Adipocyte (in vitro differentiated cells): ENCODE measurements around the gene PRDM16.
A peak's percentile ranks its signal among the peaks of the same experiment; 100 is the strongest.

Experiments used
- DNase-seq: peaks from one replicate; pipeline ENCODE4 v3.0.0-alpha.2; 2015; ENCODE audit warnings: low read depth
- H3K27me3 ChIP-seq: replicated peaks from 2 replicates; pipeline ENCODE4 v1.7.0; 2013; ENCODE audit warnings: mild to moderate bottlenecking, low read length, moderate library complexity; ENCODE audit not compliant: control insufficient read depth, insufficient read depth
- H3K36me3 ChIP-seq: 2 replicates; pipeline ENCODE4 v1.7.0; 2013; ENCODE audit warnings: low read length, mild to moderate bottlenecking, moderate library complexity; ENCODE audit not compliant: control insufficient read depth, insufficient read depth, severe bottlenecking
- H3K4me1 ChIP-seq: 2 replicates; pipeline ENCODE4 v1.7.0; 2013; ENCODE audit warnings: mild to moderate bottlenecking, low read length, moderate library complexity; ENCODE audit not compliant: control insufficient read depth, insufficient read depth
- H3K4me3 ChIP-seq: 2 replicates; pipeline ENCODE4 v1.7.0; 2013; ENCODE audit warnings: mild to moderate bottlenecking, low read length, moderate library complexity
- H3K9ac ChIP-seq: 2 replicates; pipeline ENCODE4 v1.7.0; 2013; ENCODE audit warnings: mild to moderate bottlenecking, low read length, moderate library complexity
- H3K9me3 ChIP-seq: 2 replicates; pipeline ENCODE4 v1.7.0; 2013; ENCODE audit warnings: mild to moderate bottlenecking, low read length, moderate library complexity; ENCODE audit not compliant: control insufficient read depth

PRDM16 gene

DNA sequence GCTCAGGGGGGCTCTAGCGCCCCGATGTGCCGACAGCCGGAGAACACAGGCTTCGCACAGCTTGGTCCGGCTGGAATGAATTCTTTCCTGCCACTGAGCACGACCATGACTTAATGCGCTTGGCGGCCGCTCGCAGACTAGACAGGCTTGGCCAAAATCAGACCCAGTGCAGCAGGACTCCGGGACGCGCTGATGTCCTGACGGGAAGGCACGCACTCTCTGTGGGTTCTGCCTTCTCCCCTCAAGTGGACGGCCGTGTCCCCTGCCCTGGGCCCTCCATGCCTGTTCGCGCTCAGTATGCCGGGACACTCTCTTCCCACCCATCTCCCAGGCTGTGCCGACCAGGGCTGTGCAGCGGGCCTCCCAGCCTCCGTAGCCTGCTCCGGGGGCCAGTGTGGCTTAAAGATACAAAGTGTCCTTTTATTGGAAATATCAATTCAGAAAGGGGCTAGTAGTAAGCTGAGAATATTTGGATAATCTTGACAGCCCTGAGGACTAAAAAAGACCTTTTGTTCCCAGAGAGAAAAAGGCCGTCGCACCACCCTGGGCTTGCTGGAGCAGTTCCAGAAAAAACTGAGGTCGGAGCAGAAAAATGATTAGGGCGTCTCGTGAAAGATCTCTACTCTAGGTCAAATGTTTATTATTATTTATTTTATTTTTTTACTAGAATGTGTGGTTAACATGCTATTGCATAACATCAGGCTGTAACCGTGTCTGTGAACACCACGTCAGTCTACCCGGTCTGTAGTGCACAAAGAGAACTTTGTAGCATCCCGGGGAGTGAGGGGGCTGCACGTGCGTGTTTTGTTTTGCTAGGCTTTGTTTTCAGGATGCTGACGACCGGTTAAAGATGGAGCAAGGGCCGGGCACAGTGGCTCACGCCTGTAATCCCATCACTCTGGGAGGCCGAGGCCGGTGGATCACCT, 297.4 kb downstream of the PRDM16 start:
- Histone ChIP-seq H3K4me3 (peak overlapping the region; percentile 10), H3K4me1 (peaks cover 54% of the 10 kb centered on the region), H3K9me3 (no peaks in the 10 kb centered on the region), H3K27me3 (no peaks in the 10 kb centered on the region), H3K9ac (peak overlapping the region; percentile 81), H3K36me3 (no peaks in the 10 kb centered on the region)
- DNase-seq: no peak

DNA sequence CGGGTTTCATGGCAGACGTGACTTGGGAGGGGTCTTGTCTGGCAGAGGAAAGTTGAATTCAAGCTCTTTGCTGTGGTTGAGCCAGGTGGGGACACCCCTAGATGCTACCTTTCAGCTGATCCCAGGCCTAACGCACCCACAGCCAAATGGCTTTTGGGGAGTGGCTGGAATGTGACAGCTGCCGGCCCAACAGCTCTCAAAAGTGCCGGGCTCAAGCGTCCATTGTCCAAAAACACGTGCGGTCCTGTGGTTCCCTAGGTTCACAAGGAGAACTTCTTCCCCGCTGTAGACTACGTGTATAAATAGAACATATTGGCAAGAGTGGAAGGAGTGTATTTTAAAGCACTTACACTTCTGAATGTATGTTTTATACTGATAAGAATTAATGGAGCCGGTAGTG, 298.4 kb downstream of the PRDM16 start:
- H3K4me1 ChIP-seq: peaks cover 54% of the 10 kb centered on the region
- no peaks in the 10 kb centered on the region for H3K27me3 ChIP-seq
- no peaks in the 10 kb centered on the region for H3K9me3 ChIP-seq
- H3K9ac ChIP-seq: no peak overlapping the region
- no peak overlapping the region for H3K4me3 ChIP-seq
- DNase-seq: no peak
- H3K36me3 ChIP-seq: no peaks in the 10 kb centered on the region

DNA sequence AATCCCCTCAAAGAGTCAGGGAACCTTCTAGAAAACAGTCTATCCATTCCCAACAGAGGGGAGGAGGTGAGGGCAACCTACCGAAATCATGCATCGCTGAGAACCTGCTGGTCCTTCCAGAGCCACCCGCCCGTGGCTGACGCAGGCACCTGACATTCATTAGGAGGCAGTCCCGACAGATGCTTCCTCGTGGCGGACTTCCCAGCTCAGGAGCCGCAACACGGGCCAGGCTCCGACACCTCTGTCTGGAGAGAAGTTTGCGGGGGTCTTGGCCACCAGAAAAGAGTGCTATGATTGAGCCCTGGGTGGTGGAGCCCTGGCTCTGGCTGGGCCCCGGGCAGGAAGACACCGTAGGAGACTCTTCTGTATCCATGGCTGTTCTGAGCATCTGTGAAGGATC, 299.1 kb downstream of the PRDM16 start:
- H3K9me3 ChIP-seq: no peaks in the 10 kb centered on the region
- no peaks in the 10 kb centered on the region for H3K27me3 ChIP-seq
- H3K36me3 ChIP-seq: no peaks in the 10 kb centered on the region
- H3K9ac ChIP-seq: peak overlapping the region; percentile 86
- H3K4me3 ChIP-seq: peak overlapping the region; percentile 28
- H3K4me1 ChIP-seq: peaks cover 54% of the 10 kb centered on the region
- no peak for DNase-seq

DNA sequence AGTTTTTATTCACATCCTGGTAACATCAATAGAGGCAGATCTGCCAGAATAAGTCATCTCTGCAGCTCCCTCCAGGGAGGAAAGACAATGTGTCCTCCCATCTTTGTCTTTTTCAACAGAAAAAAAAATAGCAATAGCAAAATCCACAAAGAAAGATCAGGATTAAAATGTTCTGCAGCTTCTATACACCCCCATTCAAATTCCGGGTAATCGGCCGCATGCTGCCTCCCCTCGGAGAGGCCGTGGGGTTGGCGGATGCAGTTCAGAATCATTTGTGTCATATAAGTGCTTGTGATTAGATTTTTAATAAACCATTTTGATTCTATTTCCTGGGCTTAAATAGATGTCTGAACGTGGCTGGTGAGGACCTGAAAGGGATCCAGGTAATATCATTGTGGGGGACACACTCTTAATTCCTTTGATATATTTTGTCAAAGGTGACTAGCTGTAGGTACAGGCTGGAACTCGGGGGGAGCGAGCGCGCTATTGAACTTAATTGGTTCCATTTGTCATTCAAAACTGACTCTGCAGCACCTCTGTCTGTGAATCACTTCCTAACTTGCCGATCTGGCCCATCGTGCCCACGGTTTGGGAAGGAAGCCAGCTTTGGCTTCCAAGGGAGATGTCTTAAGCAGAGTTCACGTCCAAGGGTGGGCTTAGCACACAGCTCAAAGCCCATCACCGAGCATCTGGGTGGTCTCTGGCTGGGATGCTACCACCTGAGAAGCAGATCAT, 299.9 kb downstream of the PRDM16 start:
- peak overlapping the region; percentile 86 for H3K9ac ChIP-seq
- DNase-seq: peak; percentile 63
- peak overlapping the region; percentile 28 for H3K4me3 ChIP-seq
- H3K27me3 ChIP-seq: no peaks in the 10 kb centered on the region
- no peaks in the 10 kb centered on the region for H3K9me3 ChIP-seq
- no peaks in the 10 kb centered on the region for H3K36me3 ChIP-seq
- peaks cover 54% of the 10 kb centered on the region for H3K4me1 ChIP-seq

DNA sequence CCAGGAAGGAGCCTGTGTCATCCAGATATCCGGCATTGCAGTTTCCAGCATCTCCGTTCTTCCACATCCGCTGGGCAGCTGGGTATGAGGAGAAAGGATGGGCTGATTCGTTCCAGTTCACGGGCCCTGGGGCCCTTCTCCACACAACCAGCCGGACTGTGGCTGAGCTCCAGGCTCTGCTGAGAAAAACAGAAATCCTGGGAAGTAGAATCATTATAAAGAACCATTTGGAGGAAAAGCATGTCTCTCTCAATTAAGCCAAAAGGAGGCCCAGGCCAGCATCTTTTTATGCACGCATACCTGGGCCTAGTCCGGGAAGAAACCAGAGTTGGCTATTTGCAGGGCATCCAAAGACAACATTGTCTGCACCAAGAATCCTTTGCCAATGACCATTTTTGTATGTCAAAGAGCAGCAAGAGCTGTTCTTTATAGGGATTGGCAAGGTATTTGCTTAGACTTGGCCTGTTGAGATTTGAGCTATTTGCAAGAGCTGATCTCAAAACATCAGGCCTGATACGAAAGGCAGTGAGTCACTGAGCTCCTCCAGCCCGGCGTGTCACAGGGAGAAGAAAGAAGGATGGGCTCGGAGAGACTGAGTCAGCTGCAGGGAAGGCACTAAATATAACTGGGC, 300.6 kb downstream of the PRDM16 start:
- no peaks in the 10 kb centered on the region for H3K9me3 ChIP-seq
- H3K36me3 ChIP-seq: no peaks in the 10 kb centered on the region
- no peaks in the 10 kb centered on the region for H3K27me3 ChIP-seq
- H3K4me3 ChIP-seq: peak overlapping the region; percentile 28
- peak; percentile 92 for DNase-seq
- H3K9ac ChIP-seq: peak overlapping the region; percentile 86
- peaks cover 54% of the 10 kb centered on the region for H3K4me1 ChIP-seq

DNA sequence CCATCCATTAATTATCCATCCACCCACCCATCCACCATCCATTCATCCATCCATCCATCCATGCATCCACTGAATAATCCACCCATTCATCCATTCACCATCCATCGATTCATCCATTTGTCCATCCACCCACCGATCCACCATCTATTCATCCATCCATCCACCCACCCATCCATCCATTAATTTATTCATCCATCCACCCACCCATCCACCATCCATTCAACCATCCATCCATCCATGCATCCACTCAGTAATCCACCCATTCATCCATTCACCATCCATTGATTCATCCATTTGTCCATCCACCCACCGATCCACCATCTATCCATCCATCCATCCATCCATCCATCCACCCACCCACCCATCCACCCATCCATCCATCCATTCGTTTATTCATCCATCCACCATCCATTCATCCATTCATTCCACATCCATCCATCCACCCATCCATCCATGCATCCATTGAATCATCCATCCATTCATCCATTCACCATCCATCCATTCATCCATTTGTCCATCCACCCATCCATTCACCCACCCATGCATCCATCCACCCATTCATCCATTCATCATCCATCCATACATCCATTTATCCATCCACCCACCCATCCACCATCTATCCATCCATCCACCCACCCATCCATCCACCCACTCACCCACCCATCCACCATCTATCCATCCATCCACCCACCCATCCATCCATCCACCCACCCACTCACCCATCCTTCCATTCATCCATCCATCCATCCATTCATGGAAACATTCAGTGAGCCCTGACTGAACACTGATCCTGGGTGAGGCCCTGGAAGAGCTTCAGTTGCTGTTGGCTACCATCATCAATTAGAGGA, 302.1 kb downstream of the PRDM16 start:
- peak overlapping the region; percentile 60 for H3K9ac ChIP-seq
- no peaks in the 10 kb centered on the region for H3K27me3 ChIP-seq

DNA sequence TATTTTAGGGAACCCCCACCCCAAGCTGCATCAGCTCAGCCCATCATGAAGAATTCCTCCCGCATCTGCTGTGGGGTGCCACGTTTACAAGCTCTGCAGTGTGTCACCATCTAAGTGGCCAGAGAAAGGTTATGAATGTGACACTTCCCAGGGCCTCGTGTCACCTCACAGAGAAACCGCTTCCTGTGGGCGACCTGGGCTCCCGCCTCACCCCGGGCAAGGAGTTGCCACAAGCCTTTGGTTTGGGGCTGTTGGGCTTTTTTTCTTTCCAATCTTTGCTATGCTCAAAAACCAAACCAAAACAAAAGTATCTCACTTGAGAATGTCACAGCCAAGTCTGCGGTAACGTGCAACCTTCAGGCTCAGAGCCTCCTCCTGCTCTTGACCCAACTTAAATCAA, 303.3 kb downstream of the PRDM16 start:
- DNase-seq: no peak
- Histone ChIP-seq H3K9ac (no peak overlapping the region), H3K36me3 (no peaks in the 10 kb centered on the region), H3K4me3 (no peak overlapping the region), H3K9me3 (no peaks in the 10 kb centered on the region), H3K27me3 (no peaks in the 10 kb centered on the region), H3K4me1 (peaks cover 35% of the 10 kb centered on the region)

More for the DNA sequence above, 302.1 kb downstream of the PRDM16 start:
- DNase-seq: no peak
- Histone ChIP-seq H3K36me3 (no peaks in the 10 kb centered on the region), H3K4me1 (peaks cover 47% of the 10 kb centered on the region), H3K4me3 (no peak overlapping the region), H3K9me3 (no peaks in the 10 kb centered on the region)

DNA sequence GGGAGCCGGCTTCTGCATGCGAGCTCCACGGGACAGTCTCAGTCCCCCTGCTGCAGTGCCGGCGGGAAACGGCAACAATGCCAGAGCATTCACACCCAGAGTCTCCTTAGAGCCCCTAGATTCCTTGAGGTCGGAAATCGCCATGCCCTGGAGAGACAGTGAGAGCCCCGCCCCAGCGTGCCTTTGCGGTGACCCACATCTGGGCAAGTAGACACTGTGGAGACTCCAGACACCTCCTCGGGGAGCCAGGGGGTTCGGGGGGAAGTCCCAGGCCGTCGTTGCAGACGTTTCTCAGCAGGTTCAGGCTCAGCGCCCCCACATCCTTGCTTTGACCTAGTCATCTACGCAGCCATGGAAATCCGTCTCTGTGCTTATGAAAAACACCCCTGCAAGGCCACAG, 304.2 kb downstream of the PRDM16 start:
- H3K4me1 ChIP-seq: peaks cover 27% of the 10 kb centered on the region
- DNase-seq: no peak
- no peak overlapping the region for H3K9ac ChIP-seq
- no peaks in the 10 kb centered on the region for H3K9me3 ChIP-seq
- H3K27me3 ChIP-seq: no peaks in the 10 kb centered on the region
- no peaks in the 10 kb centered on the region for H3K36me3 ChIP-seq
- no peak overlapping the region for H3K4me3 ChIP-seq

DNA sequence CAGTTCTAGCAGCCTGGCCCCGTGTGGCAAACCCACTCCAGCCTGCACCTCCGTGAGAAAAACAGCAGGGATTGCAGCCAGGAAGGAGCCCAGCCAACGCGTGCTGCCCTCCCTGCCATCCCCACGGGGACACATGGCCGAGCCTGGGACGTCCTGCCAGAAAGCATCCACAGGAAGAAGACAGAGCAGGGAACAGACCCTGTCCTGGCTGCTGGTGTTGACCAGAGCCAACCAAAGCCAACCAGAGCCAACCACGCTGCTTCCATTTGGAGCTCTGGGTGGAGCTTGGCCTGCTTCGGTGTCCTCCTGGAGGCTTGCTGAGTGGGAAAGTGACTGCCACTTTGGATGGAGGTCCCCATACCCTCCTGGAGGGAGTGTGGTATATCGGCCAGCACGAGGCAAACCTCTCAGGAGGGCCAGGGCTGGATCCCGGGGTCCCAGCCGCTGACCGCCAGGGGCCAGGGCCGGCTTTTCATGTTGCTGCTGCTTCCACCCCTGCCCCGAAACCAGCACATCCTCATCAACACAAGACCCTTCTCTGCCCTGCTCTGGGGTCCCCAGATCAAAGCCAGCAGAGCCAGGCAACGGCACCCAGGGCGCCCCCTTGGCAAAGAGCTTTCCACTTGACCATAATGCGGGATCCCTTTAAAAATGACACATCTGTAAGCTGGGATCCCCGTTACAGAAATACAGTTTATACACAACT, 304.9 kb downstream of the PRDM16 start:
- no peaks in the 10 kb centered on the region for H3K36me3 ChIP-seq
- H3K9me3 ChIP-seq: no peaks in the 10 kb centered on the region
- H3K9ac ChIP-seq: no peak overlapping the region
- no peak overlapping the region for H3K4me3 ChIP-seq
- no peaks in the 10 kb centered on the region for H3K27me3 ChIP-seq
- H3K4me1 ChIP-seq: peaks cover 20% of the 10 kb centered on the region
- DNase-seq: no peak

DNA sequence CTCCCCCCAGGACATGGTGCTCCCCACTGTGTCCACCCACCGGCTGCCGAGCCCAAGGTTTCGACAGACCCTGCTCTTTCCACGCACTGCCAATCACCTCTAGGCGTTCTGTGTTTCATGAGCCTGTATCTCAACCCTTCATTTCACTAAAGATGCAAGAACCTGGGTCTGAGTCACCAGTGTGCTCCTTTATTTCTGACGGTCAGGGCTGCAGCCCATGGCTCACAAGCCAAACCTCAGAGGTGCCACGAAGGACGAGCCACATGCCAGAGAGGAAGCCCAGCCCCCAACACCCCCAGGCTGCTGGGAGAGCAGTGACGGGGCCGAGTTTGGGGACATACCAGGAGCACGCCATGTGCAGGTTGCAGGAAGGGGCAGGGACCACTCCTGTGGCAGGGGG, 306.2 kb downstream of the PRDM16 start:
- no peak overlapping the region for H3K4me3 ChIP-seq
- H3K27me3 ChIP-seq: no peaks in the 10 kb centered on the region

More for the DNA sequence above, 306.2 kb downstream of the PRDM16 start:
- no peaks in the 10 kb centered on the region for H3K9me3 ChIP-seq
- H3K4me1 ChIP-seq: peaks cover 6% of the 10 kb centered on the region
- no peaks in the 10 kb centered on the region for H3K36me3 ChIP-seq
- H3K9ac ChIP-seq: no peak overlapping the region
- DNase-seq: no peak
